ENCODE data around the gene EFL1. TPM values are rescaled to one million over a fixed set of nuclear protein-coding genes. Genes with fewer than 3 reads are reported as not detected.
"Not testable (repeated sequence)": the region's sequence is repeated elsewhere in the genome, so short reads cannot be mapped to it uniquely, and the experiment has no call there.

EFL1 gene
- 21.2 TPM for total RNA-seq

GRCh38 chr15:82262422-82263026 lies at the start of gene EFL1, which contains the start of gene SAXO2:
EFL1 (minus strand) TSS chr15:82262734; CDS start chr15:82261778, 956 bp downstream.
SAXO2 (plus strand) TSS chr15:82262818; CDS start chr15:82262880, 62 bp downstream.
- peak; percentile 92 for DNase-seq (ENCODE audit: low spot score)

- not testable (repeated sequence) for DNase-seq (ENCODE audit: low spot score)
Measured at GRCh38 chr15:82311321-82311720, 48.8 kb upstream of the EFL1 start.

GRCh38 chr15:82309802-82310201 lies 47.3 kb upstream of the EFL1 start:
- no peak for DNase-seq (ENCODE audit: low spot score)

- DNase-seq (ENCODE audit: low spot score) = no peak
Measured at GRCh38 chr15:82307714-82308081, 45.2 kb upstream of the EFL1 start.

GRCh38 chr15:82306791-82307713 lies 44.5 kb upstream of the EFL1 start:
- no peak for DNase-seq (ENCODE audit: low spot score)

GRCh38 chr15:82305621-82306048 lies 43.1 kb upstream of the EFL1 start:
- DNase-seq (ENCODE audit: low spot score) = no peak

GRCh38 chr15:82304778-82305090 lies 42.2 kb upstream of the EFL1 start:
- no peak for DNase-seq (ENCODE audit: low spot score)

- DNase-seq (ENCODE audit: low spot score) = no peak
Measured at GRCh38 chr15:82303956-82304777, 41.6 kb upstream of the EFL1 start.

GRCh38 chr15:82301296-82302016 lies 38.9 kb upstream of the EFL1 start:
- no peak for DNase-seq (ENCODE audit: low spot score)

GRCh38 chr15:82300883-82301282 lies 38.3 kb upstream of the EFL1 start:
- DNase-seq (ENCODE audit: low spot score) = no peak

GRCh38 chr15:82300326-82300725 lies 37.8 kb upstream of the EFL1 start:
- DNase-seq (ENCODE audit: low spot score) = not testable (repeated sequence)

- DNase-seq (ENCODE audit: low spot score) = not testable (repeated sequence)
Measured at GRCh38 chr15:82299511-82299914, 37.0 kb upstream of the EFL1 start.

GRCh38 chr15:82298520-82298919 lies 36.0 kb upstream of the EFL1 start:
- DNase-seq (ENCODE audit: low spot score) = no peak

GRCh38 chr15:82298032-82298431 lies 35.5 kb upstream of the EFL1 start:
- no peak for DNase-seq (ENCODE audit: low spot score)

- no peak for DNase-seq (ENCODE audit: low spot score)
Measured at GRCh38 chr15:82297546-82297945, 35.0 kb upstream of the EFL1 start.

- no peak for DNase-seq (ENCODE audit: low spot score)
Measured at GRCh38 chr15:82294061-82294690, 31.6 kb upstream of the EFL1 start.

GRCh38 chr15:82292271-82292670 lies 29.7 kb upstream of the EFL1 start:
- DNase-seq (ENCODE audit: low spot score) = no peak

- not testable (repeated sequence) for DNase-seq (ENCODE audit: low spot score)
Measured at GRCh38 chr15:82288202-82288601, 25.7 kb upstream of the EFL1 start.

GRCh38 chr15:82286475-82286874 lies 23.9 kb upstream of the EFL1 start:
- DNase-seq (ENCODE audit: low spot score) = not testable (repeated sequence)

GRCh38 chr15:82284381-82284780 lies 21.8 kb upstream of the EFL1 start:
- not testable (repeated sequence) for DNase-seq (ENCODE audit: low spot score)

- not testable (repeated sequence) for DNase-seq (ENCODE audit: low spot score)
Measured at GRCh38 chr15:82282386-82282785, 19.9 kb upstream of the EFL1 start.

Data from ureter (tissue), 1 donor.